WERI-Rb-1 (cell line): Measurements from ENCODE around the gene IGF2BP2.
A peak's percentile ranks its signal among the peaks of the same experiment; 100 is the strongest.

Experiments
- DNase-seq: peaks from one replicate; pipeline ENCODE4 v3.0.0-alpha.2; 2020
- H3K27ac ChIP-seq: fragments of 250-450 bp; sonication (Bioruptor Pico); 2 replicates; pipeline ENCODE4 v1.5.1; 2020; ENCODE audit warnings: mild to moderate bottlenecking, moderate library complexity
- H3K27me3 ChIP-seq: fragments of 250-450 bp; sonication (Bioruptor Pico); 2 replicates; pipeline ENCODE4 v1.5.1; 2021; ENCODE audit warnings: mild to moderate bottlenecking, low read depth, moderate library complexity; ENCODE audit not compliant: insufficient read depth, severe bottlenecking
- H3K36me3 ChIP-seq: fragments of 250-450 bp; sonication (Bioruptor Pico); 2 replicates; pipeline ENCODE4 v1.5.1; 2020; ENCODE audit warnings: mild to moderate bottlenecking, moderate library complexity
- H3K4me3 ChIP-seq: 2 replicates; pipeline ENCODE4 v1.5.1; 2011; ENCODE audit warnings: low read depth, mild to moderate bottlenecking, control low read depth, low read length
- H3K9me3 ChIP-seq: fragments of 250-450 bp; sonication (Bioruptor Pico); 2 replicates; pipeline ENCODE4 v1.5.1; 2021; ENCODE audit warnings: mild to moderate bottlenecking, moderate library complexity; ENCODE audit not compliant: severe bottlenecking
- TF ChIP-seq, protein P1 (sequence below): IDR thresholded peaks from 2 replicates; pipeline ENCODE4 v1.5.1; 2011; ENCODE audit warnings: low read depth, mild to moderate bottlenecking, control low read depth, inconsistent platforms, low read length

Gene IGF2BP2

DNA sequence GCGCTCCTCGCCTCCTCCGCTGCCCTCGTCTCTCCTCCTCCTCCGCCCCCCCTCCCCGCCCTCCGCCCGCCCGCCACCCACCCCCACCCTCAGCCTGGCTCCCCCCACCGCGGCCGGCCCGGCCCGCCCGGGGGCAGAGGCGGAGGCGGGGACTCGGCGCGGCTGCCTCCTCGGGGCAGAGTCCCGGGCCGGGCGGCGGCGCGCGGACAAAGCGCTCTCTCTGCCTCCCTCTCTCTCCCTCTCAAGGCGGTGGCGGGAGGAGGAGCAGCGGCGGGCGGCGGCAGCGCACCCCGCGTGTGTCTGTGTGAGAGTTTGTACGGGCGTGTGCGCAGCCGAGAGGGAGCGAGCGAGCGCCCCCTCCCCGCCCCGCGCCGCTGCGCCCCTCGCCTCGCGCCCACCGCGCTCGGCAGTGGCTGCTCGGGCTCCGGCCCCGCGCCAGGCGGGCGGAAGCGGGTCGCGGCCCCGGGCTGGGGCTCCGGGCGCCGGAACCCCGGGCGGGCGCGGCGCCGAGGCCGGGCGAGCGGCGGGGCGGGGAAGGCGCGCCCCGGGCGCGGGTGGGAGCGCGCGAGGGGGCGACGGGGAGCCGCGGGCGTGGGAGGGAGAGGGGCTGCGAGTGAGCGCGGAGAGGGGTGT is at the start of gene IGF2BP2:
TSS of gene IGF2BP2 (minus strand) at position 37 of the 633 bp plus-strand sequence. CDS start 82 bp downstream, outside the sequence.
- TF ChIP-seq, protein P1, sequence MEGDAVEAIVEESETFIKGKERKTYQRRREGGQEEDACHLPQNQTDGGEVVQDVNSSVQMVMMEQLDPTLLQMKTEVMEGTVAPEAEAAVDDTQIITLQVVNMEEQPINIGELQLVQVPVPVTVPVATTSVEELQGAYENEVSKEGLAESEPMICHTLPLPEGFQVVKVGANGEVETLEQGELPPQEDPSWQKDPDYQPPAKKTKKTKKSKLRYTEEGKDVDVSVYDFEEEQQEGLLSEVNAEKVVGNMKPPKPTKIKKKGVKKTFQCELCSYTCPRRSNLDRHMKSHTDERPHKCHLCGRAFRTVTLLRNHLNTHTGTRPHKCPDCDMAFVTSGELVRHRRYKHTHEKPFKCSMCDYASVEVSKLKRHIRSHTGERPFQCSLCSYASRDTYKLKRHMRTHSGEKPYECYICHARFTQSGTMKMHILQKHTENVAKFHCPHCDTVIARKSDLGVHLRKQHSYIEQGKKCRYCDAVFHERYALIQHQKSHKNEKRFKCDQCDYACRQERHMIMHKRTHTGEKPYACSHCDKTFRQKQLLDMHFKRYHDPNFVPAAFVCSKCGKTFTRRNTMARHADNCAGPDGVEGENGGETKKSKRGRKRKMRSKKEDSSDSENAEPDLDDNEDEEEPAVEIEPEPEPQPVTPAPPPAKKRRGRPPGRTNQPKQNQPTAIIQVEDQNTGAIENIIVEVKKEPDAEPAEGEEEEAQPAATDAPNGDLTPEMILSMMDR, result no peak
- no peaks in the 10 kb centered on the region for H3K9me3 ChIP-seq
- peak within 1 kb of the TSS; percentile 90 for H3K4me3 ChIP-seq
- peak; percentile 85 for DNase-seq
- H3K36me3 ChIP-seq, result no peaks in the 10 kb centered on the region; the same call in 1 of the 2 replicates
- peak within 1 kb of the TSS; percentile 95 for H3K27ac ChIP-seq
- no peaks in the 10 kb centered on the region for H3K27me3 ChIP-seq

DNA sequence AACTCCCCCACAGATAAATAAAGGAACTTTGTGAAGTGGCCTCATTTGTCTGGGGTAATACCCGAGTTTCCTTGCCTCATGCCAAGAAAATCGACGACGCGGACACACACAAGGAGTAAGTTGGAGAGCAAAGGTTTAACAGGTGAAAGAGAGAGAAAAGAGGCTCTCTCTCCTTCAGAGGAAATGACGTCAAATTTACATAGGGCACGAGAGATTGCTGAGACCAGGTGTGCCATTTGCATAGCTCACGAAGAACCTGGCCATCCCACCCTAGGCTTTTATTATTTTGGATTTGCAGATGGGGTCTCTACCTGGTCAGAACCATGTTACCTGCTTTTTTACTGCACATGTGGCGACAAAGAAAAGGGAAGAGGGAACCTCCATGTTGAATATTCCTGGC is 49.3 kb upstream of the IGF2BP2 start:
- DNase-seq, result no peak
- H3K27me3 ChIP-seq, result no peaks in the 10 kb centered on the region
- H3K4me3 ChIP-seq, result no peak overlapping the region
- H3K9me3 ChIP-seq, result no peaks in the 10 kb centered on the region
- H3K36me3 ChIP-seq, result no peaks in the 10 kb centered on the region
- TF ChIP-seq, protein P1, result no peak
- no peak overlapping the region for H3K27ac ChIP-seq

DNA sequence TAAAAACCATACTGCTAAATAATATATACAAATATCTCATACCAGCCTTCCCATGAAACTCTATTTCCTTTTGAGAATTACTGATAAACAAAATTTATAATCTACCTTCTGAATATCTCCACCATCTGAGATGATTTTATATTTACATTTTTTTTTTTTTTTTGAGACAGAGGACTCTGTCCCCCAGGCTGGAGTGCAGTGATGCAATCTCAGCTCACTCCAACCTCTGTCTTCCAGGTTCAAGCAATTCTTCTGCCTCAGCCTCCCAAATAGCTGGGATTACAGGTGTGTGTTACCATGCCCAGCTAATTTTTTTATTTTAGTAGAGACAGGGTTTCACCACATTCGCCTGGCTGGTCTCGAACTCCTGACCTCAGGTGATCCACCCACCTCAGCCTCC is 42.8 kb upstream of the IGF2BP2 start:
- no peak overlapping the region for H3K4me3 ChIP-seq
- no peaks in the 10 kb centered on the region for H3K36me3 ChIP-seq
- H3K27me3 ChIP-seq, result no peaks in the 10 kb centered on the region
- H3K27ac ChIP-seq, result no peak overlapping the region
- DNase-seq, result no peak
- TF ChIP-seq, protein P1, result no peak
- no peaks in the 10 kb centered on the region for H3K9me3 ChIP-seq

DNA sequence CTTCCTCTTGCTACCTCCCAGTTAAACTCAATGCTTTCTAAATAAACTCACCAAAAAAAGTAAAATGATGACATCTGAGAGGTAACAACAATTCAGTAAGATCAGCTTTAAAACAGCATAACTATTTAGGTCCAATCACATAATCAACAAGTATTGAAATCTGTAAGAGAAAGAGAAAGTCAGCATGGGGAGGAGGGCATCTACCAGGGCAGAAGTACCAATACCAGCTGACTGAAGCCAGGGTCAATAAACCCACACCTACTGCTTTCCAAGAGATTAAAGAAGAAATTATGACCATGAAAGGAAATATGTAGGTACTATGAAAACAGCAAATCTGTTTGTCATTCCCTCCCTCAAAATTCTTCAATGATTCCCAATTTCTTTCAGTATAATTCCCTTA is 42.2 kb upstream of the IGF2BP2 start:
- Histone ChIP-seq H3K27ac (no peak overlapping the region), H3K36me3 (no peaks in the 10 kb centered on the region), H3K27me3 (no peaks in the 10 kb centered on the region), H3K4me3 (no peak overlapping the region), H3K9me3 (no peaks in the 10 kb centered on the region)
- DNase-seq, result no peak
- TF ChIP-seq, protein P1, result no peak

DNA sequence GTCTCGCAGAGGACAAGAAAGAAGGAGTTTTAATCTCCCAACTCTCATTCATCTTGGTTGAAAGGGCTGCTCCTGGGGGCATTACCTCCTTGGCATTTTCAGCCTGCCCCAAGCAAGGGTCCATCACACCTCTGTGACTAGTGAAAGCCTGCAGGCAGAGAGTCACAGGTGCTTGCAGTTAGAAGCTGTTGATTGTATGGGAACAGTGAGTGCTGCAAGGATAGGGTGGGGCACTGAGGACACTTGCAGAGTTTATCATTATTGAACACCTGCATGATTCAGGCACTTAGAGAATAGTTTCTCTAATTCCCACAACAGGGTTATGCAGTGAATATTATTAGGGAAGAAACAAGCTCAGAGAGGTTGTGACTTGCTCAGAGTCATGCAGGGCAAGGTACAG is 41.7 kb upstream of the IGF2BP2 start:
- Histone ChIP-seq H3K9me3 (no peaks in the 10 kb centered on the region), H3K4me3 (no peak overlapping the region), H3K36me3 (no peaks in the 10 kb centered on the region), H3K27ac (no peak overlapping the region), H3K27me3 (no peaks in the 10 kb centered on the region)
- TF ChIP-seq, protein P1, result no peak
- no peak for DNase-seq

DNA sequence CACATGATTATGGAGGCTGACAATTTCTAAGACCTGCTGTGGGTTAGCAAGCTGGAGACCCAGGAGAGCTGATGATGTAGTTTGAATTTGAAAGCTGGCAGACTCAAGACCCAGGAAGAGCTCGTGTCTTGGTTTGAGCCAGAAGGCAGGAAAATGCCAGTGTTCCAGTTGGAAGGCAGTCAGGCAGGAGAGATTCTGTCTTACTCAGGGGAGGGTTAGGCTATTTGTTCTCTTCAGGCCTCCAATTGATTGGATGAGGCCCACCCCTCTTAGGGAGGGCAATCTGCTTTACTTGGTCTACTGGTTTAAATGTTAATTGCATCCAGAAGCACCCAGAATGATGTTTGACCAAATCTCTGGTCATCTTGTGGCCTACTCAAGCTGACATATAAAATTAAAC is 40.4 kb upstream of the IGF2BP2 start:
- no peaks in the 10 kb centered on the region for H3K36me3 ChIP-seq
- H3K27me3 ChIP-seq, result no peaks in the 10 kb centered on the region
- TF ChIP-seq, protein P1, result no peak
- no peak overlapping the region for H3K4me3 ChIP-seq
- no peaks in the 10 kb centered on the region for H3K9me3 ChIP-seq
- no peak overlapping the region for H3K27ac ChIP-seq
- no peak for DNase-seq
